NCI-H510A treated with DMSO at 0.1 percent for 48 hours (cell line): ENCODE results near the gene MYL3.

ENCODE experiments used
- DNase-seq: peaks from one replicate; lab custom pipeline; 2025; lab: John Stamatoyannopoulos, UW

The MYL3 gene

DNA sequence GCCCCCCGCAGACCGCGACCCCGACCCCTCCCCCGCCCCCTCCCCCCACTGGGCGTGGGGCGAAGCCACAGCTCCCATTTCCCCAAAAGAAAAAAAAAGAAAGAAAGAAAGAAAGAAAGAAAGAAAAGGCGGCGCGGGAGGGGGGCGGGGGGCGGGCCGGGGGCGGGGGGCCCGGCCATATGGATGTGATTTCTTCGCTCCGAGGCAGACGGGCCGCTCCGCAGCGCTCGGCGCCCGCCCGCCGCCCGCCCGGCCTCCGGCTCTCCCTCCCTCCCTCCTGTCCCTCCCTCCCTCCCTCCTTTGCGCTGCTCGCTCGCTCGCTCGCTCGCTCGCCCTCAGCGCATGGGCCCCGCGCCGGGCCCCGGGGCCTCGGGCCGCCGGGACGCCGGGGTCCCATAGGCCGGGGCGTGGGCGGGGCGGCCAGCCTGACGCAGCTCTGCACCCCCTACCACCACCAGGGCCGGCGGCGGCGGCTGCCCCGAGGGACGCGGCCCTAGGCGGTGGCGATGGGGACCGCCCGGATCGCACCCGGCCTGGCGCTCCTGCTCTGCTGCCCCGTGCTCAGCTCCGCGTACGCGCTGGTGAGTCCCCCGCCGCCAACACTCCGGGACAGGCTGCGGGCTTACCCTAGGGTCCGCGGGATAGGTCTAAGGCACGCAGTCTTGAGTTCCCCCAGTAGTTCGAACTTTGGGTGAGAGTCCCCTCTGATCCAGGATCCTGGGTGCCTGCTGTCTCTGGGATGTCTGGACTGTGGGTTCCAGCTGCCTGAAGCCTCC lies 20.0 kb upstream of the MYL3 start:
- no peak for DNase-seq

GRCh38 chr3:46882377-46883053 lies 19.3 kb upstream of the MYL3 start:
- no peak for DNase-seq

DNA sequence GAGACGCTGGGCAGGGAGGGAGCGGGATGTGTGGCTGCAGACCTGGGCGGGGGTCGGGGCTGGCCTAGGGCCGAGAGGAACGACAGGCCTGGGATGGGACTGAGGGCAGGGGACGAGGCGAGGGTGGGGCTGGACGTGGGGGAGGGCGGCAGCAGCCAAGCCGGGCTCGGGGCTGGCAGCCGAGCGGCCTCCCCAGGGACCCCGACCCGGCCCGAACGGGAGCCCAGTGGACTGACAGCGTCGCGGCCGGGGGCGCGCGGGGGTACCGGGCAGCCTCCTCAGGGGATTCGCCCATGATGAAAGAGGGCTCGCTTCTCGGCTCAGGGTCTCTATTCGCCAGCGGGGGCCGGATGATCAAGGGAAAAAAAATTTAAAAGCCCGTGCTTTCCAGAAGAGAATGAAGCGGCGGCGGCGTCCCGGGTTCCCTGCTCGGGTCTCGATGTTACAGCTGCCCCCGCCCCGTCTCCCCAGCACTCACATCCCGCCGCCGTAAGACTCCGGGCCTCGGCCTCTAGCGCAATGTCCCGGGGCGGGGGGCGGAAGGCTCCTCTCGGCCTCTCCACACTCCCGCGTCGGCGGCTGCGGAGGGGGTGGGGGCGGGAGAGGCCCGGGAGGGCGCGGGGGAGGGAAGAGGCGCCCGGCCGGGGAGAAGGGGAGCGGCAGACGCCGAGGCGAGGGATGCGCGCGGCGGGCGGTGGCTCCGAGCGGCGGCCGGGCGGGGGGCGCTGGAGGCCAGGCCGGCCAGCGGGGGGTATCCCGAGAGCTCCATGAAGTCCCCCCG lies 18.5 kb upstream of the MYL3 start:
- DNase-seq: no peak

GRCh38 chr3:46880884-46881595 lies 17.8 kb upstream of the MYL3 start:
- no peak for DNase-seq

DNA sequence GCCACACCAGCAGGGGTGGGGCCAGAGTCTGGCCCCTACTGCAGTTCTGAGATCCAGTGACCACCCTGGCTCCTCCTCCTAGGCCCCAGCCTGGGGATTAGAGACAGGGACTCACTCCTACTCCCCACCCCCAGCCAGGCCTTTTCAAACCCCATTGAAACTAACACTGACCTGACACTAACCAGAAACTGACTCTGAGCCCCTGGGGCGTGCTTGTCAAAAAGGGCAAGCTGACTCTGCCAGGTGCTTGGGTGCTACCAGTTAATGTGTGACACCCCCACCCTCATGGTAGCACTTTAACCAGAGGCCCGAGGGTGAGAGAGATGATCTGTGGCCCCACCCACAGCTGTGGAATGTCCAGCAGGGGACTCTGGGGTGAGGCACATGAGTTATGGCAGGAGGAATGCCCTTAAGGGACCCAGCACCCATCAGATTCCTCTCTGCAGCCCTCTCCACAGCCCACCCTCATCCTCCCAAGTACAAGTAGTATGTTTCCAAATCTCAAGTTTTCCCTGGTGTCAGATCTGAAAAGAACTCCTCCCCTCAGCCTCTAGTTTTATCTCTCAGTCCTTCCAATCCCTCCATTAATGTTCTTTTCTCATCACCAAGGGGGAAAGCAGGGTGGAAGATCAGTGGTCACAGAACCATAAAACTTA lies 15.7 kb upstream of the MYL3 start:
- no peak for DNase-seq

DNA sequence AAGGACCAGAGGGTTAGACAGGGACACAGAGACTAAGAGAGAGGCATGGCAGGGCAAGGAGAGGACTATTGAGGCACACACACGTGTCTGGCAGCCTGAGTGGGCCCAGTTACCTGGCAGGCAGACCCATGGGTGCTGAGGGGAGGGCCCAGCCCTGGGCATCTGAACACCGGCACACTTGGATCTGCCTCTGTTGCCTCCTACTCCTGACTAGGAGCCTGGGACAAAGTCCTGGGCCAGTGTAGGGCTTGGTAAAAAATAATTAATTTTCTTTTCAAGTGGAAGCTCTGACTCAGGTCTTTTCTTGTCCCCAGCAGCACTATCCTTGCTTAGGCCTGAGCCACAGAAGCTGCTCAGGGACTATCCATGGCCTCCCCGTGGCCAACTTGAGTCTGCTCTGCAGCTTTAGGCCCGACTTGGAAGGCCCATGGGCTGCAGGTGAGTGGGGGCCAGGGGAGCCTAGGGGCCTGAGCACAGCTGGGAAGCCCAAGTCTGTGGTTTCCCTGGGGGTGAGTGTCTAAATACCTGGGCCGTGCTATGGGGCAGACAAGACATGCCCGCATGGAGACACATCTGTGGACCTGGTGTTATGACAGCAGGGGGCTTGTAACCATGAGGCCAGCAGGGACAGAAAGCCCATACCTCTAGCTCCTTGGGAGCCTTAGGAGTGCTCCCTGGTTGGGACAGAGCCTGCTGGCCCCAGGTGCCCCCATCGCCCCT lies 14.3 kb upstream of the MYL3 start, which contains the start of gene PTH1R:
TSS of gene PTH1R (plus strand) at position 316 of the 720 bp plus-strand sequence. CDS start 5,839 bp downstream, outside the sequence.
- no peak for DNase-seq

DNA sequence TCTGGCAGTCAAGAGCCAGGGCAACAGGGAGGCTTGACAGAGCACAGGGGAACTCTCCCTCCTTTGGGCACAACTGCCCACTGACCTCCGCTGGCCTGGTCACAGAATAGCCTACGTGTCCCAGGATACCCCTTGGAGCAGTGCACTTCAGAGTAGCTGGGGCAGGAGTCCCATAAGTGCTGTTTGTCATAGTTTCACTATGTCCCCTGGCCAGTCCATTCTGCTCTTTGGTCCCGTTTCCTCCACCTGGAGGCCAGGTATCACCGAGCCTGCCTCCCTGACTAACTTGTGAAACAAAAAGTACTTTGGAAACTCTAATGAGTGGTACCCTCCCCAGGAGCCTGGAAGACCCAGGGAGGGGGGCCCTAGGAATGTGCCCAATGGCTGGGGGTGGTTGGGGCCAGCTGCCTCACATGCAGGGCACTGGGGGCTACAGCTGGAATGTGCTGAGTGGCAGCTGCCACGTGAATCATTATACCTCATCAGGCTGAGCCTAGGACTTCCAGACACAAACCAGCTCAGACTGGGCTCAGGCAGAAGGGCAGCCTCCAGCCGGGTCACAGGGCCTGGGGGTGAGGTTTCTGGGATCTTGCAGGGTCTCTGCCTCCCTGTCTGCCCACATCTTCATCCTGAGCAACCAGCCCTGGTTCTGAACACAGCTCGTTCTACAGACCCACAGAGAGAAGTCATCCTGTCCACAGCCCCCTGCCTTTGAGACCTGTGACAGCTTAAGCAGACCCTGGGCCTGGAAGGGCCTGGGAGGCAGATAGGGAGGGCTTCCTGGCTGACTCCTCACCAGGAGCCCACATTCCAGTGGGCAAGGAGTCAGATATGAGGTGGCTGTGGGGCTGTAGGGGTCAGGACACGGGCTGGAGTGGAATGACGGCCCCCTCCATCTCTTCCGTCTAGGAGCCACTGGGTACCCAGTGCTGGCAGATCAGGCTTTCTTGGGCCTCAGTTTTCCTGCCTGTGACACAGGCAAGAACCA lies 13.4 kb upstream of the MYL3 start:
- DNase-seq: no peak

GRCh38 chr3:46875560-46875959 lies 12.3 kb upstream of the MYL3 start:
- DNase-seq: no peak

GRCh38 chr3:46874430-46874829 lies 11.2 kb upstream of the MYL3 start:
- no peak for DNase-seq

DNA sequence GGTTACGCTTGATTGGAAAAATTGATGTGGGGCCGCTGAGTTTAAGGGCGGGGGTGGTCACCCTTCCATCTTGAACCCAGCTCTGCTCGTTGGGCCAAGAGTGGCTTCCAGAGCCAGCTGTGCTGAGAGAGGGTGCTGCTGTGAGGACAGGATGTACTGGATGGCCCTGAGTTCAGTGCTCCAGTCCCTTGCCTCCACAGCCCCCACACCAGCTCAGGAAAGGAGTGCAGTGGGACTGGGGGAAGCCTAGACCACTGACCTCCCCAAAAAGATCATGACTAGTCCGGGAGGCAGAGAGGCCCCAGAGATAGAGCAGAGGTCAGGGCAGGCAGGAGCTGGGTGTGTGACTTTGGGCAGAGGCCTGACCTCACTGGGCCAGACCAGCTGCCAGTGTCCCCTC lies 10.3 kb upstream of the MYL3 start:
- DNase-seq: no peak

- DNase-seq: no peak
These were observed 8.0 kb upstream of the MYL3 start for GRCh38 chr3:46871222-46871621.

DNA sequence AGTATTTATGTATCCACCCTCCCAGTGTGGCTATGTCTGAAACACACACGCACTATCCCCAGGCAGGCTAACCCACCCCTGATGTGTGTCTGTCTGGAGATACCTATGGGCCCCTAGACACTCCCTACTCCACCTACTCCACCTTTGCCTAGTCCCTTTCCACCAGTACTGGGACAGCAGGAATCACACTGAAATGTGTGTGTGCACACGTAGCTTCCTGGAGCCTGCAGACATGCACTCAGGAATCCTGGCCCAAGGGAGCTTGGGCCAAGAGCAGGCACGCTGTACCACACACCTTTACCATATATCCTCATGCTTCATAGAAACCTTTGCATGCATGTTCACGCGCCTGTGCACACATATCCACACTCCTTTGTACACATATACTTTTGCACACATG lies 7.4 kb upstream of the MYL3 start:
- no peak for DNase-seq

- DNase-seq: no peak
These were observed 6.2 kb upstream of the MYL3 start for GRCh38 chr3:46869440-46869839.

- no peak for DNase-seq
These were observed 5.7 kb upstream of the MYL3 start for GRCh38 chr3:46868948-46869347.

GRCh38 chr3:46868287-46868686 lies 5.0 kb upstream of the MYL3 start:
- DNase-seq: no peak

GRCh38 chr3:46867550-46867898 lies 4.3 kb upstream of the MYL3 start:
- no peak for DNase-seq

DNA sequence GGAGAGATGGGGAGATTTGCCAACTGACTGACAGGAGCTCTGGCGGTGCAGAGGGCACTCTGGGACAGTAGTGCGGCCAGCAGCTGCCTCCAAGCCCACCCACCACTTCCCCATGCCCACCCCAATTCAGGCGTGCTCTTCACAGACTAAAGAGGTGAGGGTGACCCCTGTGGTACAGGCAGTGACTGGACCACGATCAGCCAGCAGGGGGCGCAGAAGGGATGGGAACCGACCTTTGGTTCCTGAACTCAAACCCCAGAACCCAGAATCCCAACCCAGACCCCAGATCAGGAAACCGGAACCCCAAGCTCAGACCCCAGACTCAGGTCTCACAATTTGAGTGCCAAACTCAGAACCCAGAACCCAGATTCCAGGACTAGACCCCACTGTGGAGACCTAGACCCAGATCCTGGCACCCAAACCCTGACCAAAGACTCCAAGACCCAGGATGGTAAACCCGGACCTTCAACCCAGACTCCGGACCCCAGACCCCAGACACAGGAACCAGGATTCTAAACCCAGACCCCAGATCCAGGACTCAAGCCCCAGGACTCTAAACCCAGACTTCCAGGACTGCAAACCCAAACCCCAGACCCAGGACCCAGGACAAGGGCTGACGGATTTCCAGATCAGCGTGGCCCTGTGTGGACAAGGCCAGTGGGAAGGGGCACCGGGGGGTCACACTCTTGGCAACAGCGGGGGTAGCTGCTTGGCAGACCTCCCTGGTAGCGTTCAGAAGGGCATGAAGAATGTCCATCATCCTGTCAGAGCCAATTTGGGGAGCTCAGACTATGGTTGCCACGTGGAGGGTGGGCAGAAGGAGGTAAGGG lies 3.7 kb upstream of the MYL3 start:
- peak; percentile 2 for DNase-seq

DNA sequence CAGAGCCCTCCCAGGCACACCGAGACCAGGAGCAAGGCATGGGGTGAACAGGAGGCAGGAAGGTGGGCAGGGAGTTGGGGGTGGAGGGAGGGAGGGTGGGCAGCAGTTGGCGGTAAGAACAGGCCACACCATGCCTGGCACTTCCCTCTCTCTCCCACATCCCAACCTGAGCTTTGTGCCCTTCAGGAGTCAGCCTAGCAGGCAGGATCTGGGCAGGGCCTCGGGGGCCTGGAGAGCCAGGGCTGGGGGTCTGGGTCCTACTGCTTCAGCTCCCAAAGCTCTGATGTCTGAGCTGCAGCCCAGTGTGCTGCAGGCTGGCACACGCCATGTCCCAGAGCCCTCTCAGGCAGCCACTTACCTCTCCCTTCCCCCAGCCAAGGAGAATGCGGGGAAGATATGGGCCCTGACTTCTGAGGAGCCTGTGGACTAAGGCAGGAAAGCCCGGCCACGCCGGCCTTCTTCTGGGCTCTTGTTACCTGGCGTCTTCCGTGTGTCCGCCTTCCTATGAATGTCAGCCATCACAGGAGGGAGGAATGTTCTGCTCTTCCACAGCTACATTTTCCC lies 2.9 kb upstream of the MYL3 start:
- DNase-seq: no peak

GRCh38 chr3:46865546-46865945 lies 2.3 kb upstream of the MYL3 start:
- DNase-seq: no peak
